Adrenal gland (tissue), 12 donors: ENCODE measurements around the gene PPP1R16B. TPM values are rescaled to one million over a fixed set of nuclear protein-coding genes. Genes with fewer than 3 reads are reported as not detected.

Experiments
- DNase-seq, 7 donors: peaks; one replicate each; pipeline ENCODE4 v3.0.0-alpha.2; 2019 to 2020
- H3K27ac ChIP-seq, 5 donors: fragments of 200-600 bp; sonication (generic) in 4 of 5; 1 replicate in 3 of 5; 2 replicates in 2 of 5; pipeline versions ENCODE4 v1.5.1 to v1.8.0; 2016 to 2020; ENCODE audit warnings: mild to moderate bottlenecking in 1 of 5
- H3K27me3 ChIP-seq: fragments of 200-600 bp; 2 replicates; pipeline ENCODE4 v1.8.0; 2021
- H3K36me3 ChIP-seq, 2 donors: fragments of 200-600 bp; replicated peaks in 1 of 2; 1 replicate in 1 of 2; 2 replicates in 1 of 2; pipeline versions ENCODE4 v1.5.1 to v1.8.0; 2018 to 2022
- H3K4me1 ChIP-seq, 2 donors: fragments of 200-600 bp; replicated peaks in 1 of 2; 1 replicate in 1 of 2; 2 replicates in 1 of 2; pipeline versions ENCODE4 v1.5.1 to v1.8.0; 2018 to 2021
- H3K4me3 ChIP-seq, 4 donors: fragments of 200-600 bp; sonication (generic) in 3 of 4; one replicate each; pipeline ENCODE4 v1.5.1; 2016 to 2018
- H3K9me3 ChIP-seq, 3 donors: fragments of 200-600 bp; sonication (generic) in 1 of 3; replicated peaks in 1 of 3; 1 replicate in 2 of 3; 2 replicates in 1 of 3; pipeline versions ENCODE4 v1.5.1 to v1.8.0; 2016 to 2021
- POLR2A ChIP-seq, 2 donors: fragments of 450-650 bp; IDR thresholded peaks; one replicate each; pipeline ENCODE4 v1.6.1; 2017; ENCODE audit warnings: antibody characterized with exemption in 2 of 2, mild to moderate bottlenecking in 2 of 2, moderate library complexity in 1 of 2
- WGBS, 4 donors: extraction: QIAGEN DNeasy Blood & Tissue Kit in 2 of 4; methylation state at CpG; one replicate each; pipeline versions ENCODE4 v1.1.5 to v1.1.7; 2013 to 2017; 5-methylcytosine and 5-hydroxymethylcytosine counted together
- intact Hi-C, 2 donors: fragments of 100-400 bp; cut with DNase I; formaldehyde crosslinking; loops; one replicate each; pipeline versions ENCODE4 v1.14.1 to v1.15.0; 2022 to 2023
- polyA plus RNA-seq, 3 donors: library from polyadenylated mRNA; stranded (reverse); fragments of 200-250 nt in 2 of 3; fragments of 350-450 nt in 1 of 3; fragmentation: Illumina TruSeq in 1 of 3; extraction: RNeasy Lipid Tissue Mini Kit (QIAGEN cat#74804) in 1 of 3; gene quantifications; one replicate each; pipeline ENCODE4 v1.2.3, GENCODE V29; 2013 to 2014
- total RNA-seq, 9 donors: library from RNA; depleted of rRNA in 4 of 9; stranded (reverse); fragments of >200 nt in 4 of 9; fragments of 120-200 nt in 1 of 9; fragmentation: NEBNext Ultra II Directional in 1 of 9; extraction: Animal tissue kit (Norgen Biotek cat#: 25700) in 1 of 9; gene quantifications; one replicate each; pipeline versions ENCODE4 v1.1.0 to v1.2.4, GENCODE V29; 2013 to 2023
- TF ChIP-seq, protein P1 (sequence below), 6 experiments: fragments of 450-650 bp in 4 of 6; fragments of 200-600 bp in 2 of 6; sonication (generic) in 1 of 6; IDR thresholded peaks; 1 replicate in 5 of 6; 2 replicates in 1 of 6; pipeline versions ENCODE4 v1.5.1 to v1.8.0; 2016 to 2021; ENCODE audit warnings: antibody characterized with exemption in 6 of 6, mild to moderate bottlenecking in 2 of 6, moderate library complexity in 1 of 6
- donor health status: healthy with polysubstance abuse.
- donor health status: Bipolar disorder and iron deficiency.
- donor health status: DM: yes; HTN: yes; CAD: no.
- donor health status: DM: no; HTN: no; CAD: no.
- donor health status: DM: no; HTN: no; CAD: no.
- donor health status: DM: yes; HTN: yes; CAD: no.

Gene PPP1R16B
- total and polyA plus RNA-seq, 12 donors = 1.8 to 18.3 (median 9.2) TPM

DNA sequence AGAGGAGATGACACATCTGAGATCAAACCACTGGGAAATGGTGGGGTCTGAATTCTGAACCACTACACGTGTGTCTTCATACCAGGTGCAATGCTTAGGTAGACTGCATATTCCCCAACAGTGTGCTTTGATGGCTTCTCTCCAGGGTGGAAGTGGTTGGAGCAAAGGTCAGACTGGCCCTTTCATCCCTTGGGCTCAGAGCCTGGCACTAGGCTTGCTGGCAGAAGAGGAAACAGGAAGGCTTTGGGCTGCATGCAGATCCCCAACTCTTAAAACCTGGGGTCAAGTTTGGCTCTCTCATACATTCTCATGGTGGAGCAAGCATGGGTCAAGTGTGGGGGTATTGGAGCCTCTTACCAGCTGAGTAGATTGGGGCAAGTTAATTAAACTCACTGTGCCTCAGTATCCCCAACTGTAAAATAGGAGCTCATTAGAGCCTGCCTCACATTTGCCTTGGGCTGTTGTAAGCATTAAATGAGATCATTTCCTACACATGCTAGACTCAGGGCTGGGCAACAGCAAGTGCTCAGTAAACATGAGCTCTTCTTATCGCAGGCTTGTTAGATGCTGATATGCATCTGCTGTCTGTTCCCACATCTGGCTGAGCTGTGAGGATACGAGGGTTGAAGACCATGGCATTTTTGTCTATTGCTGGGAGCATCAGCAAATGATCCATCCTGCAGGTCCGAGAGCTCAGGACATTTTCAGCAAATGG lies 69.1 kb downstream of the PPP1R16B start:
- H3K9me3 ChIP-seq = no peaks in the 10 kb centered on the region
- H3K4me1 ChIP-seq = no peaks in the 10 kb centered on the region
- intact Hi-C loops = no loop called here
- no peak overlapping the region for H3K4me3 ChIP-seq
- peak overlapping the region in 2 of 5 donors; percentile 57 for H3K27ac ChIP-seq
- TF ChIP-seq, protein P1, sequence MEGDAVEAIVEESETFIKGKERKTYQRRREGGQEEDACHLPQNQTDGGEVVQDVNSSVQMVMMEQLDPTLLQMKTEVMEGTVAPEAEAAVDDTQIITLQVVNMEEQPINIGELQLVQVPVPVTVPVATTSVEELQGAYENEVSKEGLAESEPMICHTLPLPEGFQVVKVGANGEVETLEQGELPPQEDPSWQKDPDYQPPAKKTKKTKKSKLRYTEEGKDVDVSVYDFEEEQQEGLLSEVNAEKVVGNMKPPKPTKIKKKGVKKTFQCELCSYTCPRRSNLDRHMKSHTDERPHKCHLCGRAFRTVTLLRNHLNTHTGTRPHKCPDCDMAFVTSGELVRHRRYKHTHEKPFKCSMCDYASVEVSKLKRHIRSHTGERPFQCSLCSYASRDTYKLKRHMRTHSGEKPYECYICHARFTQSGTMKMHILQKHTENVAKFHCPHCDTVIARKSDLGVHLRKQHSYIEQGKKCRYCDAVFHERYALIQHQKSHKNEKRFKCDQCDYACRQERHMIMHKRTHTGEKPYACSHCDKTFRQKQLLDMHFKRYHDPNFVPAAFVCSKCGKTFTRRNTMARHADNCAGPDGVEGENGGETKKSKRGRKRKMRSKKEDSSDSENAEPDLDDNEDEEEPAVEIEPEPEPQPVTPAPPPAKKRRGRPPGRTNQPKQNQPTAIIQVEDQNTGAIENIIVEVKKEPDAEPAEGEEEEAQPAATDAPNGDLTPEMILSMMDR (IDR thresholded peaks at IDR 0.05) = no peak
- TF ChIP-seq POLR2A (IDR thresholded peaks at IDR 0.05) = no peak
- WGBS, 4 donors = 34 to 58% (median 48%) methylated on average over 4 of the region's 4 CpGs
- DNase-seq = no peak
- no peaks in the 10 kb centered on the region for H3K36me3 ChIP-seq
- H3K27me3 ChIP-seq = no peaks in the 10 kb centered on the region

DNA sequence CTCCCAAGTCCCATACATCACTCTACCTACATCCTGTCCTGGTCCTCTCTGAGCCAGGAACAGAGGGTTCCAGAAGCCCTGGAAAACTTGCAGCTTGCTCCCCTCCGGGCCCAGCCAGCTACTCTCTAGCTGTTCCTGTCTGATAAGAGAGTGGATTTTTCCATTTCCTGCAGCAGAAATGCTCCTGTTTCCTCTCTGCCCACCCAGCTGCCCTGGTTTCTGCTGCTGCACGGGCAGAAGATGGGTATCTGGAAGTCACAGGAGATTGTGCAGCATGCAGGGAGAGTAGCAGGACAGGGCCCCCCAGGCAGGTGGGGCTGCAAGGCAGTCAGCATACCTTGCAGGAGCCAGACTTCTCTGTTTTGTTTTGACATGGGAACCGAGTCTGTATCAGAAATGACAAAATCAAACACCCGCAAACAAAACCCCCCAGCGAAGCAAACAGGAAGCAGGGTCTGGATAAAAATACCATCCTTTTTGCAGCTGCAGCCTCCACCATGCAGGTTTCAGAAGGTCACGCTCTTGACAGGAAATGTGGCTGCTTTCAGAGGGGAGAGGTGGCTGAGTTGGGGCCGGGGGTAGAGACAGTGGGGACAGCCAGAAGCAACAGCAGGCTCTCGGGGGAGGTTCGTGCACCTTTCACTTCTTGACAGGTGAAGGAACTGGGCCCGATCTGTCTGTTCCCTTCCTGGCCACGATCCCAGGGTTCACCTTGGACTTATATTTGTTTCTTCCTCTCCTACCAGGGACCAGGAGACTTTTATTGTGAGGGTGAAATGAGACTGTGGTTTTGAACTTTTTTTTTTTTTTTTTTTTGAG lies 69.9 kb downstream of the PPP1R16B start:
- no peaks in the 10 kb centered on the region for H3K36me3 ChIP-seq
- H3K4me1 ChIP-seq = no peaks in the 10 kb centered on the region
- H3K4me3 ChIP-seq = no peak overlapping the region
- H3K27ac ChIP-seq = peak overlapping the region in 2 of 5 donors; percentile 57
- 15 to 29% (median 23%) methylated on average over 11 of the region's 11 CpGs for WGBS, 4 donors
- no peaks in the 10 kb centered on the region for H3K27me3 ChIP-seq
- H3K9me3 ChIP-seq = no peaks in the 10 kb centered on the region
- TF ChIP-seq, protein P1 (IDR thresholded peaks at IDR 0.05) = no peak
- no peak for TF ChIP-seq POLR2A (IDR thresholded peaks at IDR 0.05)
- DNase-seq = peak; percentile 13 to 77 (median 27)
- intact Hi-C loops = no loop called here

DNA sequence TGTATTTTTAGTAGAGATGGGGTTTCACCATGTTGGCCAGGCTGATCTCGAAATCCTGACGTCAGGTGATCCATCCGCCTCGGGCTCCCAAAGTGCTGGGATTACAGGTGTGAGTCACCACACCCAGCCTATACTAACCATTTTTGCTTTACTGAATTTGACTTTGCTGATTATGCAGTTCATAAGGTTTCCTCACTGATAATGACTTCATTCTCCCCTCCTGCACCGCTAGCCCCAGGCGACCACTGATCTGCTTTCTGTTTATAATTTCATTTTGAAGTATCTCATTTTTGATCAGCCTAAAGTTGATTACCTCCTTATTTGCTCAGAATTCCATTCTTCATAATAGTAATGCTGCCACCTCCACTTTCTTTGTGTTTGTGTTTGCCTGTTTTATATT lies 72.0 kb downstream of the PPP1R16B start:
- DNase-seq = no peak
- no peak overlapping the region for H3K4me3 ChIP-seq
- TF ChIP-seq, protein P1 (IDR thresholded peaks at IDR 0.05) = no peak
- no peak for TF ChIP-seq POLR2A (IDR thresholded peaks at IDR 0.05)
- no peaks in the 10 kb centered on the region for H3K4me1 ChIP-seq
- H3K9me3 ChIP-seq = no peaks in the 10 kb centered on the region
- intact Hi-C loops = no loop called here
- H3K27me3 ChIP-seq = no peaks in the 10 kb centered on the region
- no peak overlapping the region for H3K27ac ChIP-seq
- H3K36me3 ChIP-seq = no peaks in the 10 kb centered on the region
- WGBS, 4 donors = 84 to 89% (median 87%) methylated on average over 6 of the region's 6 CpGs

DNA sequence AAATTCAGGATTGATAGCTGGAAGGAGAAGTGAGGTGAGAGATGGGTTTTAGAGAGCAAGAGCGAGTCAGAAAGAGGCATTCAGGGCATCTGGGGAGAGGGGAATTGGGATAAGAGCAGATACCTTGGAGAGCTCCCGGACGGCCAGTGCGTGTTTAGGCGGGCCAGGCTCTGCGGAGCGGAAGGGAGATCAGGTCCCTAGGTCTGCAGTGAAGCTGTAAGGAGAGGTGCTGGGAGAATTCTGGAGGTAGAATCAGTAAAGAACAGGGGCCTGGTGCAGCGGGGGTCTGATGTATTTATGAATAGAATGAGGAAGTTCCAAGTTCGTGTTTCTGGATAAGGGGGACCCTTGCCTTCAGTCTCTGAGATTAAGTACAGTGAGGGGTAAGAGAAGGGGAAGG lies 73.4 kb downstream of the PPP1R16B start:
- DNase-seq = peak in 1 of 7 donors; percentile 7
- H3K27ac ChIP-seq = no peak overlapping the region
- no peaks in the 10 kb centered on the region for H3K9me3 ChIP-seq
- no peaks in the 10 kb centered on the region for H3K4me1 ChIP-seq
- no peaks in the 10 kb centered on the region for H3K36me3 ChIP-seq
- TF ChIP-seq POLR2A (IDR thresholded peaks at IDR 0.05) = no peak
- TF ChIP-seq, protein P1 (IDR thresholded peaks at IDR 0.05) = no peak
- 25 to 30% (median 28%) methylated on average over 9 of the region's 9 CpGs for WGBS, 4 donors
- no peaks in the 10 kb centered on the region for H3K27me3 ChIP-seq
- intact Hi-C loops = no loop called here
- no peak overlapping the region for H3K4me3 ChIP-seq
